Inferior parietal cortex (tissue), 1 donor: ENCODE results near the gene C4A.
"Not testable (repeated sequence)": the region's sequence is repeated elsewhere in the genome, so short reads cannot be mapped to it uniquely, and the experiment has no call there.

Experiments used
- DNase-seq: peaks from one replicate; pipeline ENCODE4 v3.0.0-alpha.2; 2016; ENCODE audit errors: extremely low spot score

Gene C4A

GRCh38 chr6:31979238-31979898, 2.5 kb upstream of the C4A start:
- DNase-seq: no peak

- not testable (repeated sequence) for DNase-seq
Observed at GRCh38 chr6:31980195-31980876, 1.5 kb upstream of the C4A start.

- DNase-seq: not testable (repeated sequence)
Observed at GRCh38 chr6:31980998-31981397, 859 bp upstream of the C4A start.

- DNase-seq: not testable (repeated sequence)
Observed at GRCh38 chr6:31989363-31989762, 7.5 kb downstream of the C4A start.

GRCh38 chr6:31994421-31994820, 12.6 kb downstream of the C4A start:
- DNase-seq: not testable (repeated sequence)

GRCh38 chr6:31996385-31996784, 14.5 kb downstream of the C4A start:
- DNase-seq: not testable (repeated sequence)

GRCh38 chr6:32002546-32003268, 20.9 kb downstream of the C4A start:
- not testable (repeated sequence) for DNase-seq

GRCh38 chr6:32003301-32003700, 21.4 kb downstream of the C4A start:
- DNase-seq: not testable (repeated sequence)

- DNase-seq: not testable (repeated sequence)
Observed at GRCh38 chr6:32004393-32004792, 22.5 kb downstream of the C4A start.

- not testable (repeated sequence) for DNase-seq
Observed at GRCh38 chr6:32004864-32005537, 23.1 kb downstream of the C4A start.

GRCh38 chr6:32005538-32005880, 23.7 kb downstream of the C4A start:
- DNase-seq: not testable (repeated sequence)

- DNase-seq: not testable (repeated sequence)
Observed at GRCh38 chr6:32005991-32006529, 24.2 kb downstream of the C4A start.

GRCh38 chr6:32007086-32007485, 25.2 kb downstream of the C4A start:
- not testable (repeated sequence) for DNase-seq

GRCh38 chr6:32008037-32008436, 26.2 kb downstream of the C4A start:
- DNase-seq: not testable (repeated sequence)

- not testable (repeated sequence) for DNase-seq
Observed at GRCh38 chr6:32008616-32009015, 26.8 kb downstream of the C4A start.

GRCh38 chr6:32009537-32009936, 27.7 kb downstream of the C4A start:
- not testable (repeated sequence) for DNase-seq

- not testable (repeated sequence) for DNase-seq
Observed at GRCh38 chr6:32010856-32011530, 29.1 kb downstream of the C4A start.

- peak; percentile 1 for DNase-seq
Observed at GRCh38 chr6:32012941-32013617, 31.2 kb downstream of the C4A start.

GRCh38 chr6:32013738-32014137, 31.9 kb downstream of the C4A start:
- not testable (repeated sequence) for DNase-seq

- not testable (repeated sequence) for DNase-seq
Observed at GRCh38 chr6:32014547-32014946, 32.7 kb downstream of the C4A start, which contains the start of gene C4B. C4B (plus strand) TSS chr6:32014795; CDS start chr6:32014846, 51 bp downstream.
